GM19238 (cell line): ENCODE results near the gene TMC2.

Experiments
- DNase-seq: peaks from one replicate; pipeline ENCODE4 v3.0.0; 2011; ENCODE audit warnings: low spot score; ENCODE audit not compliant: insufficient read length

Gene TMC2

GRCh38 chr20:2619337-2619736 is 83.0 kb downstream of the TMC2 start:
- DNase-seq: no peak

GRCh38 chr20:2619961-2620595 is 83.7 kb downstream of the TMC2 start:
- DNase-seq: no peak

- DNase-seq: no peak
Measured at GRCh38 chr20:2624190-2624589, 87.8 kb downstream of the TMC2 start.

DNA sequence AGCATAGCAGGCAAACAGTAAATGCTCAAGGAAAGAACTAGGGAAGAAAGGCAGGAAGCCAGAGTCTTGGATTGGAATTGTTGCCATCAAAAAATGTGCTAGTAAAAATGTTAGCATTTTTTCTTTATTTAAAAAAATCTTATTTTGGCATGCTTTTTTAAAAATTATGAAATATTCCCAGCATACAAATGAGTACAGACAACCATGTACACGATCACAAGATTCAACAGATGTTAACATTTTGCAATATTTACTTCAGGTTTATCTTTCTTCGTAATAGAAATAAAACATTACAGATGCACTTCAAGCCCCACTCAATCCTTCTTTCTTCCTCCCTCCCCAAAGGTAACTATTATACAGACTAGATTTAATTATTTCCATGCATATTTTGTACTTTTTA is 88.7 kb downstream of the TMC2 start:
- no peak for DNase-seq

- DNase-seq: no peak
Measured at GRCh38 chr20:2626853-2627541, 90.6 kb downstream of the TMC2 start.

DNA sequence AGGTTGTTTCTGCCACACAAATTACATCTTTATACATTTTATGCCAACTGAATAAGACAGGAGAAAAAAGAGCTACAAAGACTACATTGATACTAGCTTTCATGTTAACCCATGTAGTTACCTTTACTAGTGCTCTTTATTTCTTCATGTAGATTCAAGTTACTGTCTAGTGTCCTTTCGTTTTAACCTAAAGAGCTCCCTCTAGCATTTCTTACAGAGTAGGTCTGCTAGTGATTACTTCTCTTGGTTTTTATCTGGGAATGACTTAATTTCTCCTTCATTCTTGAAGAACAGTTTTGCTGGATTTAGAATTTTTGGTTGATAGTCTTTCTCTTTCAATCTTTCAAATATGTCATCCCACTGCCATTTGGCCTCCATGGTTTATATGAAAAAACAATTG is 94.9 kb downstream of the TMC2 start:
- no peak for DNase-seq

- no peak for DNase-seq
Measured at GRCh38 chr20:2633381-2633780, 97.0 kb downstream of the TMC2 start.

DNA sequence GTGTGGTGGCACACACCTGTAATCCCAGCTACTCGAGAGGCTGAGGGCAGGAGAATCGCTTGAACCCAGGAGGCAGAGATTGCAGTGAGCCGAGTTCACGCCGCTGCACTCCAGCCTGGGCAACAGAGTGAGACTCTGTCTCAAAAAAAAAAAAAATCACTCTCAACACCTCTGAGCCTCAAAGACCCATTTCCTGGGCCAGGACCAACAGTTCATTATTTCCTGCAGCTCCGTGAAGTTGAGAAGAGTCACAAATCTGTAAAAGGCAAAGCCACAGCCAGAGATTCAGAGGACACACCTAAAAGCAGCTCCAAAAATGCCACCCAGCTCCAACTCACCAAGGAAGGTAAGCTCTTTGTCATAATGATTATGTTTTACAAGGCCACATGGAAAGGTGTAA is 100.9 kb downstream of the TMC2 start:
- DNase-seq: no peak

GRCh38 chr20:2640260-2640659 is 103.9 kb downstream of the TMC2 start:
- no peak for DNase-seq

DNA sequence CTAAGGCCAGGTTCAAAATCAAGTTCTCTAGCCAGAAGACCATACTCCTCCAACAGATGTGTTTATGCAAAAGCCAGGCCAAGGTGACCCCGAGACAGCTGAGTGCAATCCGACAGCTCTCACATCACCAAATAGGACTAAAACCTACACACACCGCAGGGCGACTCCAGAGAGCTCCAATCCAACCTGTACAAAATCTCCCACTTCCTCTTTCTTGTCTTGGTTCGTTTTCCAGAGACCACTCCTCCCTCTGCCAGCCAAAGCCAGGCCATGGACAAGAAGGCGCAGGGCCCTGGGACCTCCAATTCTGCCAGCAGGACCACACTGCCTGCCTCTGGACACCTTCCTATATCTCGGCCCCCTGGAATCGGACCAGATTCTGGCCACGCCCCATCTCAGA is 104.5 kb downstream of the TMC2 start:
- no peak for DNase-seq

GRCh38 chr20:2643708-2644107 is 107.3 kb downstream of the TMC2 start:
- no peak for DNase-seq

GRCh38 chr20:2651772-2652723 is 115.7 kb downstream of the TMC2 start, which contains the start of gene NOP56:
TSS of gene NOP56 (plus strand) at chr20:2652632. CDS start at chr20:2652661, 29 bp downstream.
- peak; percentile 88 for DNase-seq

- DNase-seq: peak; percentile 46
Measured at GRCh38 chr20:2652724-2653555, 116.6 kb downstream of the TMC2 start.

GRCh38 chr20:2653556-2654383 is 117.4 kb downstream of the TMC2 start:
- no peak for DNase-seq

GRCh38 chr20:2654384-2654822 is 118.0 kb downstream of the TMC2 start:
- no peak for DNase-seq

DNA sequence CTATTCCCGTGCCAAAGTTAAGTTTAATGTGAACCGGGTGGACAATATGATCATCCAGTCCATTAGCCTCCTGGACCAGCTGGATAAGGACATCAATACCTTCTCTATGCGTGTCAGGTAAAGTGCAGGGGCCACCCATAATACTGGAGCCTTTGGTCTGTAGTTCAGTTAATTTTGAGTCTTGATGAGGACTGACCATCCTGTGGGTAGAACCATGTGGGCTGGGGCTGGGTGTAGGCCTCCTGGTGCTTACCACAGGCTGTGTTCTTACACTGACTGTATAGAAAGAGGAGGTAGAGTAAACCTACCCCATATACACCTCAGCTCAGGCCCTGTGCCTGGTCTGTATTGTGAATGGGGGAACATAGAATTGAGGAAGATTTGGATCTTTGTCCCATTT is 118.5 kb downstream of the TMC2 start:
- DNase-seq: no peak

- DNase-seq: no peak
Measured at GRCh38 chr20:2655331-2656116, 119.2 kb downstream of the TMC2 start.

DNA sequence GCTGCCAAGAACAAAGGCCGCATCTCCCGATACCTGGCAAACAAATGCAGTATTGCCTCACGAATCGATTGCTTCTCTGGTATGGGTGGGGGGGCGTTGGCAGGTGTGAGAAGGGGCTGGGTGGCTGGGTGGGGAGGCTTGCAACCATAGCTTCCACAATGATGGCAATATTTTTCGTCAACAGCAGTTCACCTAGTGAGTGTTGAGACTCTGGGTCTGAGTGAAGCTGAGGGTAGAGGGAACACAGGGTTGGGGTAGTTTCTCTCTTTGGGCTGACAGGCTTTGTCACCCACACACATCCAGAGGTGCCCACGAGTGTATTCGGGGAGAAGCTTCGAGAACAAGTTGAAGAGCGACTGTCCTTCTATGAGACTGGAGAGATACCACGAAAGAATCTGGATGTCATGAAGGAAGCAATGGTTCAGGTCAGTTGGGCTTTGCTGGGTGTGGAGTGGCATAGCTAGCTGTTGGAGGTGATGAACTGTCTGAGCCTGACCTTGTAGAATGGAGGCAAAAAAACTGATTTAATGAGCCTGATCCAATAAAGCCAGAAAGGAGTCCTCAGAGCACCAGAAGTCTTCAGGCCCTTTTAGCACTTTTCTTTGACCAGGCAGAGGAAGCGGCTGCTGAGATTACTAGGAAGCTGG is 120.2 kb downstream of the TMC2 start:
- no peak for DNase-seq

GRCh38 chr20:2657241-2657640 is 120.9 kb downstream of the TMC2 start:
- DNase-seq: no peak
